Measurements from ENCODE around the gene MRM2.

- TF ChIP-seq POLR2AphosphoS5 (IDR thresholded peaks at IDR 0.05; ENCODE audit: low read depth, low read length), result no peak
- TF ChIP-seq TAF1 (IDR thresholded peaks at IDR 0.05; ENCODE audit: borderline replicate concordance, insufficient read depth, low read length), result no peak
- no peak for TF ChIP-seq SIN3A (IDR thresholded peaks at IDR 0.05; ENCODE audit: borderline replicate concordance, insufficient read depth, low read length)
- TF ChIP-seq REST (IDR thresholded peaks at IDR 0.05; ENCODE audit: insufficient read depth in 1 of 2, low read depth in 2 of 2, low read length in 2 of 2), result no peak
- TF ChIP-seq FOXP2 (optimal IDR thresholded peaks at IDR 0.05; ENCODE audit: borderline replicate concordance, extremely low read depth, extremely low read length, insufficient read depth), result no peak
Measured at GRCh38 chr7:2205036-2205780, 36.8 kb downstream of the MRM2 start.

Measured in PFSK-1 (cell line).